Heart right ventricle (tissue), 16 donors: Measurements from ENCODE around the gene OMD. TPM values are rescaled to one million over a fixed set of nuclear protein-coding genes. Genes with fewer than 3 reads are reported as not detected.

Source experiments
- ATAC-seq, 8 donors: fragments of 200-7000 bp; cut with Tn5 transposase; one replicate each; pipeline ENCODE4 v1.9.1; 2020; ENCODE audit warnings: mild to moderate bottlenecking in 8 of 8, moderate library complexity in 8 of 8, moderate number of reproducible peaks in 1 of 8
- DNase-seq, 2 donors: peaks; one replicate each; pipeline ENCODE4 v3.0.0-alpha.2; 2020
- H3K27ac ChIP-seq, 10 donors: fragments of 200-600 bp; sonication (generic) in 2 of 10; one replicate each; pipeline versions ENCODE4 v1.5.0 to v1.8.0; 2020 to 2022; ENCODE audit warnings: mild to moderate bottlenecking in 3 of 10
- H3K27me3 ChIP-seq, 7 donors: fragments of 200-600 bp; one replicate each; pipeline ENCODE4 v1.8.0; 2021 to 2022; ENCODE audit warnings: mild to moderate bottlenecking in 2 of 7
- H3K36me3 ChIP-seq, 9 donors: fragments of 200-600 bp; sonication (generic) in 1 of 9; one replicate each; pipeline versions ENCODE4 v1.5.0 to v1.8.0; 2020 to 2022; ENCODE audit warnings: mild to moderate bottlenecking in 2 of 9
- H3K4me1 ChIP-seq, 9 donors: fragments of 200-600 bp; sonication (generic) in 1 of 9; one replicate each; pipeline versions ENCODE4 v1.5.0 to v1.8.0; 2020 to 2022; ENCODE audit warnings: mild to moderate bottlenecking in 4 of 9
- H3K4me3 ChIP-seq, 10 donors: fragments of 200-600 bp; sonication (generic) in 2 of 10; one replicate each; pipeline versions ENCODE4 v1.5.0 to v1.8.0; 2020 to 2022; ENCODE audit warnings: mild to moderate bottlenecking in 7 of 10, moderate library complexity in 2 of 10
- H3K9me3 ChIP-seq, 11 donors: fragments of 200-600 bp in 10 of 11; sonication (generic) in 2 of 11; one replicate each; pipeline versions ENCODE4 v1.5.0 to v1.8.0; 2013 to 2022; ENCODE audit warnings: mild to moderate bottlenecking in 2 of 11, control low read depth in 1 of 11, moderate library complexity in 1 of 11
- WGBS, 2 donors: extraction: QIAGEN DNeasy Blood & Tissue Kit; methylation state at CpG; one replicate each; pipeline ENCODE4 v1.1.7; 2013; ENCODE audit warnings: inconsistent platforms in 1 of 2; 5-methylcytosine and 5-hydroxymethylcytosine counted together
- intact Hi-C, 10 donors: fragments of 100-400 bp; cut with DNase I; formaldehyde crosslinking; loops; one replicate each; pipeline versions ENCODE4 v1.11.1 to v1.14.2; 2022
- polyA plus RNA-seq, 2 donors: library from polyadenylated mRNA; stranded (reverse); fragments of 200-250 nt; gene quantifications; one replicate each; pipeline ENCODE4 v1.2.3, GENCODE V29; 2013
- total RNA-seq, 10 donors: library from RNA; stranded (reverse); fragmentation: NEBNext Ultra II Directional in 3 of 10; extraction: Animal tissue kit (Norgen Biotek cat#: 25700) in 3 of 10; gene quantifications; one replicate each; pipeline versions ENCODE4 v1.2.1 to v1.2.4, GENCODE V29; 2021 to 2023
- TF ChIP-seq, protein P1 (sequence below), 9 donors: fragments of 200-600 bp; sonication (generic) in 2 of 9; IDR thresholded peaks; one replicate each; pipeline versions ENCODE4 v1.5.0 to v1.8.0; 2021 to 2022; ENCODE audit warnings: antibody characterized with exemption in 9 of 9, mild to moderate bottlenecking in 5 of 9, moderate library complexity in 1 of 9
- donor health status: Arrhythmogenic right ventricular cardiomyopathy.
- donor health status: ischemic (EF 13 %, LVEDD 7.1; RV severe dilation, severe dysfunction).
- donor health status: healthy with polysubstance abuse.
- donor health status: DM: no; HTN: yes; CAD: no.
- donor health status: DM: no; HTN: no; CAD: no.
- donor health status: ischemic (EF 25% LVEDD 6.9; RV normal size, moderate dysfunction).
- donor health status: ischemic (EF 25% LVEDD 5.7; RV mildly dilated, moderate dysfunction).
- donor health status: healthy.
- donor health status: DM: yes; HTN: yes; CAD: no.
- donor health status: Ischemic cardiomyopathy.
- donor health status: ischemic (EF 35%, LVEDD 5.7; RV mildly dilated, moderate dysfunction).
- donor health status: nonischemic (EF 11% LVEDD 7.7; RV severe dilation, severe dysfunction).
- donor health status: DM: yes; HTN: yes; CAD: no.
- donor health status: PGD.
- donor health status: ischemic (EF 29% LVEDD 5.4; RV normal size, mild dysfunction).
- donor health status: nonischemic (EF 23%, LVEDD 6.1; RV moderate dilation, normal function).

Gene OMD
- total and polyA plus RNA-seq, 12 donors: 2.1 to 11.4 (median 4.0) TPM

DNA sequence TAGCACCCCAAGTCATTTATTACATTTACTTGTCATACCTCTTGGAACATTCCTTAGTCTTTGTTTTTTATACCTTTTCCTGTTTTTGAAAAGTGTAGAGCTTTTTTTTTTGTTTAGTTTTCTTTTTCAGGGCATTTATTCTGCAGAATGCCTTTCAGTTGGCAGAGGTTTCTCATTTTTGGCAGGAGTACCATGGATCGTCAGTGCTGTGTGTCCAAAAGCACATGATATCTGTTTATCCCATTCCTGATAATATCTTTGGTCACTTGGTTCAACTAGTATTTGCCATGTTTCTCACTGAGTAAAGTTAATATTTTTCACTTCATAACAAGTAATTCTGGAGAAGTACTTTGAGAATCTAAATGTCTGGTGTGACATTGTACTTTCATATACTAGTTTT, 30.6 kb downstream of the OMD start:
- Histone ChIP-seq H3K4me3 (no peak overlapping the region), H3K36me3 (peaks cover 0 to 19% (median 0%) of the 10 kb centered on the region in 9 donors), H3K27ac (peak overlapping the region in 1 of 10 donors; percentile 13), H3K27me3 (no peaks in the 10 kb centered on the region), H3K4me1 (peaks cover 0 to 12% (median 0%) of the 10 kb centered on the region in 9 donors), H3K9me3 (peaks cover 0 to 14% (median 0%) of the 10 kb centered on the region in 11 donors)
- DNase-seq (no peak), ATAC-seq (no peak)
- intact Hi-C loops: no loop called here
- 13 to 16% methylated on average over 1 of the region's 1 CpG for WGBS, 2 donors
- TF ChIP-seq, protein P1, sequence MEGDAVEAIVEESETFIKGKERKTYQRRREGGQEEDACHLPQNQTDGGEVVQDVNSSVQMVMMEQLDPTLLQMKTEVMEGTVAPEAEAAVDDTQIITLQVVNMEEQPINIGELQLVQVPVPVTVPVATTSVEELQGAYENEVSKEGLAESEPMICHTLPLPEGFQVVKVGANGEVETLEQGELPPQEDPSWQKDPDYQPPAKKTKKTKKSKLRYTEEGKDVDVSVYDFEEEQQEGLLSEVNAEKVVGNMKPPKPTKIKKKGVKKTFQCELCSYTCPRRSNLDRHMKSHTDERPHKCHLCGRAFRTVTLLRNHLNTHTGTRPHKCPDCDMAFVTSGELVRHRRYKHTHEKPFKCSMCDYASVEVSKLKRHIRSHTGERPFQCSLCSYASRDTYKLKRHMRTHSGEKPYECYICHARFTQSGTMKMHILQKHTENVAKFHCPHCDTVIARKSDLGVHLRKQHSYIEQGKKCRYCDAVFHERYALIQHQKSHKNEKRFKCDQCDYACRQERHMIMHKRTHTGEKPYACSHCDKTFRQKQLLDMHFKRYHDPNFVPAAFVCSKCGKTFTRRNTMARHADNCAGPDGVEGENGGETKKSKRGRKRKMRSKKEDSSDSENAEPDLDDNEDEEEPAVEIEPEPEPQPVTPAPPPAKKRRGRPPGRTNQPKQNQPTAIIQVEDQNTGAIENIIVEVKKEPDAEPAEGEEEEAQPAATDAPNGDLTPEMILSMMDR (IDR thresholded peaks at IDR 0.05): no peak

DNA sequence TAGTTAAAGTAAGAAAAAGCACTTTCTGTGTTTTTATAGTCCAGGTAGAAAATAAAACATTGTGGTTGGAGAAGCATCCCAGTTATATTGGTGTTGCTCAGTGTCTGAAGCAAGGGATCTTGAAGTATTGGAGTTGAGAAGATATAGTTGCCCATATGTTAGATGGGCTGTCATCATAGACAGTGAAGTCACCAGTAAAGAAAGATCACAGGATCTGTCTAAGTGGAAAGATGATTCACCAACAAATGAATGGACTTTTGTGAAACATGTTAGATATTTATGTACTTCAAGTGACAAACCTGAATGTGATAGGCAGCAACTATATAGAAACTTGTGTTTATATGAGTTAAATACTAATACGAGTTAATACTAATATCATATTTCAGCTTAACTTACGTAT, 31.6 kb downstream of the OMD start:
- Histone ChIP-seq H3K4me1 (peaks cover 0 to 12% (median 0%) of the 10 kb centered on the region in 9 donors), H3K36me3 (peaks cover 0 to 10% (median 0%) of the 10 kb centered on the region in 9 donors), H3K4me3 (no peak overlapping the region), H3K27ac (no peak overlapping the region), H3K27me3 (no peaks in the 10 kb centered on the region), H3K9me3 (peaks cover 0 to 6% (median 0%) of the 10 kb centered on the region in 11 donors)
- 84 to 87% methylated on average over 2 of the region's 2 CpGs for WGBS, 2 donors
- DNase-seq (no peak), ATAC-seq (no peak)
- TF ChIP-seq, protein P1 (IDR thresholded peaks at IDR 0.05): no peak
- intact Hi-C loops: no loop called here

DNA sequence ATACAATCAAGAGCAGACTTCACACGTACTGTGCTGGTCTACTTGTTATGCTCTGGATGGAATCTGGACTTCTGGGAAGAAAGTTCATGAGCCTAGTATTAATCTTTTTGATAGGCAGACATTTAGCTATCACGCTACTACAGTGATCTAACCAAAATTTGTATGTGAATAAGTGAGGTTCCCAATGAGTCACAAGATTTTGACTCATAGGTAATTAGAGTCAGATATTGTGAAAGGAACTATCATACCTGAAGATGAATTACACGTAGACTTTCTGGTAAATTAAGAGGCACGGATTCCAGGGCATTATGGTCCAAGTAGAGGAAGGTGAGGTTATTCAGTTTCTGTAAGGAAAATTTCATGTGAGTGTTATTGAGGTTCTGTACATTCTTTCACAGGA, 38.3 kb downstream of the OMD start:
- ATAC-seq: no peak

DNA sequence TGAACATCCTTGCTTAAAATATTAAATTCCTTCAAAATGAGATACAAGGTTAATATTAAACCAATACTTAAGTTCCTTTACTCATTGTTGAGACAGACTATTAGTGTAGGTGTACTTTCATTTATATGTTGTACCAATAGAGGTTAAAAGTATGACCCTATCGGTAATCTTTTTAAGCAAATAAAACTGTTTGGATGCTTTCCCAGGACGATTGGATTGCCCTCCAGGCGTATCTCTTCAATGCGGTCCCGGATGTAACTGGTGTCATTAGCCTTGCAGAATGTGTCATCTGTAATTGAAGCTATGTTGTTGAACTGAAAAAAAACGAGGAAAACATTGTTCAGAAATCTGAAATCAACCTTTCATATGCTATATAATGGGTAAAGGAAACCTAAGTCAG, 38.8 kb downstream of the OMD start:
- ATAC-seq: no peak

More for the DNA sequence above, 38.3 kb downstream of the OMD start:
- DNase-seq: no peak
- TF ChIP-seq, protein P1 (IDR thresholded peaks at IDR 0.05): no peak
- WGBS, 2 donors: 93 to 95% methylated on average over 4 of the region's 4 CpGs
- intact Hi-C loops: no loop called here
- H3K27ac ChIP-seq: peak overlapping the region in 4 of 10 donors; percentile 6 to 42 (median 19)
- no peaks in the 10 kb centered on the region for H3K27me3 ChIP-seq
- H3K4me3 ChIP-seq: no peak overlapping the region
- no peaks in the 10 kb centered on the region for H3K36me3 ChIP-seq
- H3K9me3 ChIP-seq: no peaks in the 10 kb centered on the region
- H3K4me1 ChIP-seq: no peaks in the 10 kb centered on the region

More for the DNA sequence above, 38.8 kb downstream of the OMD start:
- no peak overlapping the region for H3K4me3 ChIP-seq
- TF ChIP-seq, protein P1 (IDR thresholded peaks at IDR 0.05): no peak
- intact Hi-C loops: no loop called here
- no peaks in the 10 kb centered on the region for H3K36me3 ChIP-seq
- peak overlapping the region in 5 of 10 donors; percentile 6 to 42 (median 22) for H3K27ac ChIP-seq
- no peaks in the 10 kb centered on the region for H3K27me3 ChIP-seq
- no peaks in the 10 kb centered on the region for H3K9me3 ChIP-seq
- no peaks in the 10 kb centered on the region for H3K4me1 ChIP-seq
- DNase-seq: no peak
- WGBS, 2 donors: 65 to 69% methylated on average over 6 of the region's 6 CpGs
